ENCODE measurements around the gene SLC35E1.
"Not testable (repeated sequence)": the region's sequence is repeated elsewhere in the genome, so short reads cannot be mapped to it uniquely, and the experiment has no call there.

The SLC35E1 gene

GRCh38 chr19:16544473-16545231 is 27.6 kb downstream of the SLC35E1 start:
- DNase-seq (ENCODE audit: low read depth): no peak

DNA sequence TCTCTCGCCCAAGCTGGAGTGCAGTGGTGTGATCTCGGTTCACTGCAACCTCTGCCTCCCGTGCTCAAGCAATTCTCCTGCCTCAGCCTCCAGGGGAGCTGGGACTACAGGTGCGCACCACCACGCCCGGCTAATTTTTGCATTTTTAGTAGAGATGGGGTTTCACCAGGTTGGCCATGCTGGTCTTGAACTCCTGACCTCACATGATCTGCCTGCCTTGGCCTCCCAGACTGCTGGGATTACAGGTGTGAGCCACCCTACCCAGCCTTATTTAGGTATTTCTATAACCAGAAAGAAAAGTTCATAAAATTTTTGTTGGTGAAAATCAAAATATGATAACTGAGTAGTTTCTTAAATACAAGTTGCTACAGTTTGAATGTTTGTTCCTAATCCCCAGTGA is 28.5 kb downstream of the SLC35E1 start:
- DNase-seq (ENCODE audit: low read depth): not testable (repeated sequence)

- no peak for DNase-seq (ENCODE audit: low read depth)
Observed at GRCh38 chr19:16542910-16543472, 29.2 kb downstream of the SLC35E1 start.

DNA sequence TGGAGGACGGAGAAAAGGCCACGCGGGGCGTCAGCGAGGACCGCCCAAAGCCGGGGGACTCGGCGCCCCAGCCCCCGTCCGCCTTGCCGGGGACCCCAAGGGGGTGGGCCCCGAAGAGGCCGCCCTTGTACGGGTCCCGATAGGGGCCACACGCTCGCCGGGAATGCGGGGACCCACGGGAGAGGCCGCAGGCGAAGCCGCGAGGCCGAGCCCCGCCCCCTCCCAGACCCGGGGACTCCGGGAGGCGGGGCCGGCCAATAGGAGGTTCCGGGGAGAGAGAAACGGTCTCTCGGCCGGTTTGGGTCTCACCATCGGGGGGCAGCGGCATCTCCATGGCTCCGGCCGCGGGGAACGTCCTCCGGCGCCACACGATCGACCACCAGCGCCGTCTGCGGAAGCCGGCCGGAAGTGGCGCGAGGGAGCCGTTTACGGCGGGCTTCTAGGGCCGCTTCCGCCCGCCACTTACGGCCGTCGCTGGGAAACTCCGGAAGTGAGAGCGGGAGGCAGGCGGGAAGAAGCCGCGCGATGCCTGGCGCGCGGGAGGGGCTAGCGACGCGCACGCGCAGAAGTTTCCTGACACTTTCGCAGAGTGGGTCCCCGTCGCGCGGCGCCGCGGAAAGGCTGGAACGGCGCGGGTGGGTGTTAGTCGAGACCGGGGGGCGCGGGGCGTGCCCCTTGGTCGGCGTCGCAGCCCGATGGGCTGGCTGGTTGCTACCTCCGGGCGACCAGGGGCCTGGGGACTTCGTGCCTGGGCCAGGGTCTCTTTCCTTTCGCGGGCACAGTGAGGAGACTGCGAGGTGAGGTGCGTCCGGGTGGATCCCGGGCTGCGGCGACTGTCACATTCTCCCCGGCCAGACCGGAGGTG is 29.9 kb downstream of the SLC35E1 start, which contains the start of gene CHERP:
Gene CHERP, minus strand, starts transcription at position 393 of the 865 bp plus-strand sequence. Its CDS starts 59 bp downstream, at position 334.
- DNase-seq (ENCODE audit: low read depth): peak; percentile 80

- no peak for DNase-seq (ENCODE audit: low read depth)
Observed at GRCh38 chr19:16541526-16542044, 30.6 kb downstream of the SLC35E1 start.

- no peak for DNase-seq (ENCODE audit: low read depth)
Observed at GRCh38 chr19:16540948-16541347, 31.3 kb downstream of the SLC35E1 start.

GRCh38 chr19:16537111-16537510 is 35.1 kb downstream of the SLC35E1 start:
- DNase-seq (ENCODE audit: low read depth): no peak

- DNase-seq (ENCODE audit: low read depth): no peak
Observed at GRCh38 chr19:16536130-16536529, 36.1 kb downstream of the SLC35E1 start.

- DNase-seq (ENCODE audit: low read depth): no peak
Observed at GRCh38 chr19:16535381-16535780, 36.8 kb downstream of the SLC35E1 start.

DNA sequence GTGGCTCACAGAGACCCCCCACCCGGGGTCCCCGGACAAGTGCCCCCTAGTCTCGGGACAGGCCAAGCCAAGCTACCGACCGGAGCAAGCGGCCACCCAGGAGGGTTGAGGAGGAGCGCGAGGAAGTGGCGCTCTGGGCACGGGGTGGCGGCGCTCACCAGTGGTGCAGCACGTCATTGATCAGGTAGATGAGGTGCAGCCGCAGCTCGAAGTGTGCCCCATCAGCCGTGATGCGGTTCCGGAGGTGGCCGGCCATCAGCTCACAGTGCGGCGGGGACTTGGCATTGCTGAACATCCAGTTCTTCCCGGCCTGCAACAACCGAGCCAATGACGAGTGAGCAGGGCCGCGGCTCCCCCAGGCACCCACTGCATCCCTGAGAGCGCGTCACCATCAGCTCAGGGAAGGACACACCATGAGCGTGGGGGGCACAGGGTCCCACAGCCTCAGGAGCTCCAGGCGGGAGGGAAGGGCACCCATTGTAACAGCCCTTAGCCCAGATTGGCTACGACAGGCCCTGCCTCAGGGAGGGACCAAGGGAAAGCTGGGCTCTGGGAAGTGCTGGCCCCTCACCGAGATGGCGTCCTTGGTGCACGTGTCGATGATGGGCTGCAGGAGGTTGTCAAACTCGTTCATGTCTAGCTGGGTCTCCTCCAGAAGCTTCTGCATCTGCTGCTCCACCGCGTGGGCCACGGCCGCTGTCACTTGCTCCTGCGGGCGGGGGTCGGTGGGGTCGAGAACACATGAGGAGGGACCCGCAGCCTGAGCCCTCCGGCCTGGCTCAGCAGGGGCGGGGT is 39.6 kb downstream of the SLC35E1 start:
- no peak for DNase-seq (ENCODE audit: low read depth)

DNA sequence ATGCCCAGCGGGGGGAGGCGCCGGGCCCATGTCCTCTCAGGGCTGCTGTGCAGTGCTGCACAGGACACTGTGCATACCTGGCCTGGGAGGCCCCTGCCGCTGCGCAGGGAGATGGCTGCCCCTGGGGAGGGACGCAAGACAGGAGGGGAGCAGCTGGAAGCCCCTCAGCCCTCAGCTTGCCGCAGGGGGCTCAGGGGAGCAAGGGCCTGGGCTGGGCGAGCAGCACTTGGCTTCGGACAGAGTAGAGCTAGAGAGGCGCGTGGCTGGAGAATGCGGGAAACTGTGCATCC is 40.9 kb downstream of the SLC35E1 start:
- no peak for DNase-seq (ENCODE audit: low read depth)

DNA sequence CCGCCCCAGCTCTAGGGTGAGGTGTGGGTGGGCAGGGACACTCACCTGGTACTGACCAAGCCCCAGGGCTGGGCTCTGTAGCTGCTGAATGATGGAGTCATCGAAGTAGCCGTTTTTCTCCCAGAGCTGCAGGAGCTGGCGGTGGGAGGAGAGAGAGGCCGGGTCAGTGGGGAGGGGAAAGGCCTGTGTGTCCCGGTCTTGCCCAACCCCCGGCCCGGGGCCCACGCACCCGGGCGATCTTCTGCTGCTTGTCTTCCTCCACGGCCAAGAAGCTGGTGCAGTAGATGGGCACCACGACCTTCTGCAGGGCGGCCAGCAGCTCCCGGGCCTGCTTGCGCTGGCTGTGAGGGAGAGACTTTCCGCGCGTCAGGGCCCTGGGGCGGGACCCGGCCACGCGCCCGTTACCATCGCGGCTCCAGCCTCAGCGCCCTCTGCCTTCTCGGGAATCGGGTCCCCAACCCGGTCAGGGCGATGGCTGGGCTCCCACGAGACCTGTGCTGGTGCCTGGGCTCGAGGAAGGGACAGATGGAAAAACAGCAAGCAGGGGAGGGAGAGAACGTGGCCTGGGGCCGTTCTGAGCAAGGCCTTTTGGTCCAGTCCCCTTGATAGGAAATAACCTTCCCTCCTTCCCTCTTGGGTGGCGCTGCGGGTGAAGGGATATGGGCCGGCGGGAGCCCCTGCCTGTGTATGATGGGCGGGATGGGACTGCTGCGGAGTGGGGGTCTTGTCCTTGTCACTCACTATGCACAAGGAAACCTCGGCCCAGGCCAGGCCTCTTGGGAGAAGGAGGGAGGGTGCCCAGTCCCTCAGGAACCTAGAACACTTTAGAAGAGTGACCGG is 41.5 kb downstream of the SLC35E1 start:
- DNase-seq (ENCODE audit: low read depth): no peak

DNA sequence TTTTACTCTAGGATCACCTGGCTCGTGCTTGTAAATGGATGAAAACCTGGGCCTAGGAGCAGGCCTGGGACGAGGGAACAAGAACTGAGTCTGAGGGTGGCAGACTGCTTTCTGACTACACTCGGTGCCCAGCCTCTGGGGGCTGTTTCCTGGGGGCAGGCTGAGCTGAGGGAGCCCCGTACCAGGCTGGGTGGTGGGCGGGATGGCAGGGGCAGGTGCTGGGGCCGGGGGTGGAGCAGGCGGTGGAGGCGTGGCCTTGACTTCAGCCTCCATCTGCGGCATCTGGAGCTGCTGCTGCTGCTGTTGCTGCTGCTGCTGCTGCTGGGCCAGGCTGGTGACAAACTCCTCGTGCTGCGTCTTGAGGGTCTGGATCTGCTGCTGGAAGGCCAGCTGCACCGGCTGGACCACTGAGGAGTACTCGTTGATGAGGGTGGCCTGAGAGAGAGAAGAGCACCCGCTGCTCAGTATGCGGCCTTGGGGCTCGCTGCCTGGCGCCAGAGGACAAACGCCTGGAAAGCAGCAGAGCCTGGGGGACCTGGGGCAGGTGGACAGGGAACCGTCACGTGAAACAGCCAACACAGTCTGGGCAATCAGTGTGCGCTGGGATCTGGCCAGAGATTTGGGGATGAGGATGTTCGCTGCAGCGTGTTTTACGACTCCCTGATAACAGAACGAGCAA is 42.6 kb downstream of the SLC35E1 start:
- DNase-seq (ENCODE audit: low read depth): no peak

DNA sequence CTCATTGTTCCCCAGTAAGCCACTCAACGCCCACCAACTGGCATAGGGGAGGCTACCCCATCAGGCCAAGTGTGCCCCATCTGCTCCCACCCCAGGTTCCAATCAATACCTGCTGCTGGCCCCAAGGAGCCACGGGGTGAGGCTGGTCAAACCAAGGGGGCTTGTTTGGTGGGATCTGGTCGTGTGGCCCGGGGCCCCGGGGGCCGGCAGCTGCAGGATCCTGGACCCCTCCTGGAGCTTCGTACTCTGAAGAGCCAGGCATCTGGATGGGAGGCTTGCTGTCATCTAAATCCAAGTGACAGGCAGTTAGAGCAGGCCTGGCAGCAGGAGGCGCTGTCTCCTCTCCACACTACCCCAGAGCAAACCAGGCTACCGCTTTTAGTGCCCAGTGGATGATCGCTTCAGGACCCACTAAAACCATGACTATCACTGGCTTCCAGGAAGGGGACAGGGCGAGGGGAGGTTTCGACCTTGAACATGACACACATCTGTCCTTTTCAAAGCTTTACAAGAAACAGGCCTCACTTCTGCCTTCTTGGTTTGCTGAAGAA is 44.2 kb downstream of the SLC35E1 start:
- DNase-seq (ENCODE audit: low read depth): no peak

GRCh38 chr19:16527334-16527935 is 44.8 kb downstream of the SLC35E1 start:
- DNase-seq (ENCODE audit: low read depth): no peak

DNA sequence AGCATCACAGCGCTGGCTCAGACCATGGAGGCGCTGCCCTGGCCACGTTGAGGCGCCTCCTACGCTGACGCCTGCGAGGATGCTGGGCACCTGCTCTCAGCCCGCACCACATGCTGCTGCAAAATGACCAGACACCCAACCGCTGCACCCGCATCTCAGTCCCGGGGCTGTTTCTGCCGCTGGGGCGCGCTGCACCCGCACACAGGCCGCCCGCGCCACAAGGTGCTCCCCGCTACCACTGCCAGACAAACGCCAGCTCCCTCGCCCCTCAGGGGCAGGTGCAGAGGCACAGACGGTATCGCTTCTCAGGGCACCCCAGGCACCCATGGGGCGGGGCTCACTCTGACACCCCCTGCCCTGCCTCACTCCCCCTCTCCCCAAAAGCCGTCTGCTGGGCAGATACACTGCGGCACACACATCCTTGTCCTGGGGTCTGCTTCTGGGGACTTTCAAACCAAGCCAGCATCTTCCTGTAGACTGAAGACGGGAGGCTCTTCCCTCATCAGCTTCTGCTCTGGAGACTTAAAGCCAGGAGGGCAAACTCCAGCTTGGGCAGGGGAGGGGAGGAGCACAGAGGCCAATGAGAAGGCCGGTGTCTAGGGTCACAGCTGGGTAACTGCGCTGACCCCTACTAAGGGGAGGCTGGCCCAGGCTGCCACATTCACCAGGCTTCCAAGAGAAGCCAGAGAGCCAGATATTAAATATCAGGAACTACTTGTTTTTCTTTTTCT is 46.3 kb downstream of the SLC35E1 start:
- no peak for DNase-seq (ENCODE audit: low read depth)

DNA sequence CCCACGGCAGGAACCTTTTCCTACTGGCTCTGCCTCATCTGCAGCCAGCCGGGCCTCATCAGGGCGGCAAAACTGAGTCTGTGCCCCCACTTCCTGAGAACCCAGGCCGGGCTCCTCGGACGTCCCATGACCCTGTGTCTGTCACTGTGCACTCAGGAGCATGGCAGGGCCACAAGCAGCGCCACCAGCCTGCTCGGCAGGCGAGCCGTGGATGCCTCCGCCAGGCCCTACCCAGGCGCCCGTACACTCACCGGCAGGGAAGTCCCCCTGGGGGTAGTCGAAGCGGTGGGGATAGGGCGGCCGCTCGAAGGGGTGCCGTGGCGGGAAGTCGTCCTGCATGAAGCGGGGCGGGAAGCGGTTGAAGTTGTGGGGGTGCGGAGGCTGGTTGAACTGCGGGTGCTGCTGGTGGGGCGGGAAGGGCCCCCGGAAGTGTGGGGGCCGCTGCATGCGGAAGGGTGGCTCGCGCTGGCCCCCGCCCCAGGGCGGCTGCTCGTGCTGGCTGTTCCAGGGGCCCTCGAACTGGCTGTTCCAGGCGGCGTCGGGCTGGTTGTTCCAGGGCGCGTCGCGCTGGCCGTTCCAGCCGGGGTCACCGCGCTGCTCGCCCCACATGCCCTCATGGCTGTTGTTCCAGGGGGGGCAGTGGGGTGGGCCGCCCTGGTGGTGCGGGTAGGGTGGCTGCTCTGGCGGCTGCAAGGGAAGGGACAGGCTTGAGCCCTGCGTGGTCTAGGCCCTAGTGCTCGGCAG is 47.1 kb downstream of the SLC35E1 start:
- DNase-seq (ENCODE audit: low read depth): no peak

Data from fibroblast of the conjunctiva (primary cell).